ENCODE data around the gene LMF1.

LMF1 gene

DNA sequence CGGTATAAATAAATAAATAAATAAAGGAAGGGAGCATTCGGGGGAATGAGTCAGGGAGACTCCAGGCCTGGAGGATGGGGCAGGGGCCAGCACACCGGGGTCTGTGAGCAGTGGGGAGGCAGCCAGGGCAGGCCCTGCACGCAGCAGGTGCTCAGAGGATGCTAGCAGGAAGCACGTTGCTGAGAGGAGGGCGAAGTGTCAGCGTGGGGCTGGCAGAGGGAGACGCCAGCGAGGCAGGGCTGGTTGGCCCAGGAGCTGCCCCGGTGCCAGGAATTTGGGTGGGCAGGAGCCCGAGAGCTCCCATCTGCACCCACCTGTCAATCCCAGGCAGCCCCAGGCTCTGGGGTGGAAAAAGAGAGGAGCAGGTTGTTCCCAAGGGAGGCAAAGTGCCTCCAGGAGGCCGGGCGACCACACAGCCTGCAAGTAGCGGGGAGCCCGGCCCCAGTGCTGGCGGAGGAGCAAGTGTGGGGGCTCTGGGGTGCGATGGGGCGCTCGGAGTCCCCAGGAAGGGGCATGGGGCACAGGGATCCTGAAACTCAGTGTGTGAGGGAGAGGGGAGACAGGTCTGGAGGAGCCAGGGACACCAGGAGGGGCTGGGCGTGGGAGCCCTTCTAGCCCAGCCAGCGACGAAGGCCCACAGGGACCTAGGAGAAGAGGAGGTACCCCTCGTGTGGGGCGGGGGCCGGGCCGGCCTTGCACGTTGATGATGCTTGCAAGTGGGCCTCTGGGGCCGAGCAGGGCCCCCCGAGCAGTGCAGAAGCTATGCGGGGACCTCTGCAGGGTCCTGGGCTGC, 38.8 kb upstream of the LMF1 start:
- Histone ChIP-seq H4K20me1 (ENCODE audit: low read depth, low read length) (no peaks in the 10 kb centered on the region), H3F3A (ENCODE audit: insufficient read depth) (no peaks in the 10 kb centered on the region), H2AFZ (ENCODE audit: low read depth, low read length, severe bottlenecking) (no peak overlapping the region), H3K4me3 (ENCODE audit: insufficient read depth, low read length, poor library complexity, severe bottlenecking) (no peak overlapping the region), H3K27me3 (ENCODE audit: low read length) (no peaks in the 10 kb centered on the region), H3K79me2 (ENCODE audit: insufficient read depth, low read length) (no peaks in the 10 kb centered on the region), H3K4me2 (ENCODE audit: low read depth, low read length, poor library complexity, severe bottlenecking) (no peak overlapping the region), H3K9ac (ENCODE audit: low read length) (no peak overlapping the region), H3K36me3 (ENCODE audit: low read length) (no peaks in the 10 kb centered on the region), H3K9me2 (replicated peaks; ENCODE audit: insufficient read depth, low read length) (no peaks in the 10 kb centered on the region), H3K9me3 (ENCODE audit: insufficient read depth, low read length) (no peaks in the 10 kb centered on the region), H3K27ac (ENCODE audit: low read depth, low read length) (no peak overlapping the region)
- TF ChIP-seq EZH2phosphoT487 (conservative IDR thresholded peaks at IDR 0.05; ENCODE audit: low read length), result no peak
- TF ChIP-seq, protein P1, sequence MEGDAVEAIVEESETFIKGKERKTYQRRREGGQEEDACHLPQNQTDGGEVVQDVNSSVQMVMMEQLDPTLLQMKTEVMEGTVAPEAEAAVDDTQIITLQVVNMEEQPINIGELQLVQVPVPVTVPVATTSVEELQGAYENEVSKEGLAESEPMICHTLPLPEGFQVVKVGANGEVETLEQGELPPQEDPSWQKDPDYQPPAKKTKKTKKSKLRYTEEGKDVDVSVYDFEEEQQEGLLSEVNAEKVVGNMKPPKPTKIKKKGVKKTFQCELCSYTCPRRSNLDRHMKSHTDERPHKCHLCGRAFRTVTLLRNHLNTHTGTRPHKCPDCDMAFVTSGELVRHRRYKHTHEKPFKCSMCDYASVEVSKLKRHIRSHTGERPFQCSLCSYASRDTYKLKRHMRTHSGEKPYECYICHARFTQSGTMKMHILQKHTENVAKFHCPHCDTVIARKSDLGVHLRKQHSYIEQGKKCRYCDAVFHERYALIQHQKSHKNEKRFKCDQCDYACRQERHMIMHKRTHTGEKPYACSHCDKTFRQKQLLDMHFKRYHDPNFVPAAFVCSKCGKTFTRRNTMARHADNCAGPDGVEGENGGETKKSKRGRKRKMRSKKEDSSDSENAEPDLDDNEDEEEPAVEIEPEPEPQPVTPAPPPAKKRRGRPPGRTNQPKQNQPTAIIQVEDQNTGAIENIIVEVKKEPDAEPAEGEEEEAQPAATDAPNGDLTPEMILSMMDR (IDR thresholded peaks at IDR 0.05; ENCODE audit: insufficient read depth, low read length, poor library complexity, severe bottlenecking), result no peak

DNA sequence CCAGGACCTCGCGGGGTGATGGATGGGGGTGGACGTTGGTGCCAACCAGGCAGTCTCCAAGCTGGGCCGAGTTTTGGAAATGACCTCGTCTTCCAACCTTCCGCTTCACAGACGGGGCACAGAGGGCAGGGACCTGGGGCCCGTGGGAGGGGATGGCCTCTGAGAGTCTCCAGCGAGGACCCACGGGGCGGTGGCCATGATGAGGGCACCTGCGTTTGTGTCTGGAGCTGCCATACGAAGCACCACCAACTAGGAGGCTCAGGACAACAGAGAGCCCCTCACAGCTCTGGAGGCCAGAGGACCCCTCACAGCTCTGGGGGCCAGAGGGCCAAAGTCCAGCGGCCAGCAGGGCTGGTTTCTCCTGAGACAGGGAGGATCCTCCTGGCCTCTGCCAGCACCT, 37.3 kb upstream of the LMF1 start:
- Histone ChIP-seq H3K9me2 (replicated peaks; ENCODE audit: insufficient read depth, low read length) (no peaks in the 10 kb centered on the region), H2AFZ (ENCODE audit: low read depth, low read length, severe bottlenecking) (no peak overlapping the region), H3K9me3 (ENCODE audit: insufficient read depth, low read length) (no peaks in the 10 kb centered on the region), H3K27ac (ENCODE audit: low read depth, low read length) (no peak overlapping the region), H3K27me3 (ENCODE audit: low read length) (no peaks in the 10 kb centered on the region), H3K4me2 (ENCODE audit: low read depth, low read length, poor library complexity, severe bottlenecking) (no peak overlapping the region), H3K79me2 (ENCODE audit: insufficient read depth, low read length) (no peaks in the 10 kb centered on the region), H3K9ac (ENCODE audit: low read length) (no peak overlapping the region), H3F3A (ENCODE audit: insufficient read depth) (no peaks in the 10 kb centered on the region), H4K20me1 (ENCODE audit: low read depth, low read length) (no peaks in the 10 kb centered on the region), H3K36me3 (ENCODE audit: low read length) (no peaks in the 10 kb centered on the region), H3K4me3 (ENCODE audit: insufficient read depth, low read length, poor library complexity, severe bottlenecking) (no peak overlapping the region)
- TF ChIP-seq, protein P1 (IDR thresholded peaks at IDR 0.05; ENCODE audit: insufficient read depth, low read length, poor library complexity, severe bottlenecking), result no peak
- TF ChIP-seq EZH2phosphoT487 (conservative IDR thresholded peaks at IDR 0.05; ENCODE audit: low read length), result no peak

DNA sequence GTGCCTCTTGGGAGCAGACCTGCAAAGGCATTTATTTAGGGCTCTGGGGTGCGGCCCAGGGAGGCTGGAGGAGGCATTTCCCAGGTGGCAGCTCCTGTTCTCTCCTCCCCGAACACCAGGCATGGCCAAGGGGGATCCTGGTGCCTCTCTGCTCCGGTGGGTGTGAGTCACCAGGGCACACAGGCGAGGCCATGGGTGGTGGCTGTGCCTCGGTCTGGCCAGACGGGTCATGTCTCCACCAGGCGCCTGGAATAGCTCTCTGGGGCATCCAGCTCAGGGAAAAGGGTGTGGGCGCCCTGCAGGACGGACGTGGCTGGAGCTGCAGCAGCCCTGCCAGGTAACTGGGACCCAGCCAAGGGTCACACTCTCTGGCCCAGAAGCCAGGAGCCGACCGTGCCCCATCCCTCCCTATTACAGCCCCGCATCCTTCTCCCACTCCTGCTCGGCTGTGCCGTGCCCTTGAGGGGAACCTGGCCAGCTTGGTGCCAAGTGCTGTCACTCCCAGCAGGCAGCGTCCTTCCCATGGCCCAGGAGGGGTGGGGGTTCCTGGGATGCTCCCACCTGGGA, 36.6 kb upstream of the LMF1 start:
- Histone ChIP-seq H3K4me3 (ENCODE audit: insufficient read depth, low read length, poor library complexity, severe bottlenecking) (no peak overlapping the region), H3K9me3 (ENCODE audit: insufficient read depth, low read length) (no peaks in the 10 kb centered on the region), H3K79me2 (ENCODE audit: insufficient read depth, low read length) (no peaks in the 10 kb centered on the region), H3K9ac (ENCODE audit: low read length) (no peak overlapping the region), H3K27me3 (ENCODE audit: low read length) (no peaks in the 10 kb centered on the region), H3K36me3 (ENCODE audit: low read length) (no peaks in the 10 kb centered on the region), H3K27ac (ENCODE audit: low read depth, low read length) (no peak overlapping the region), H3K4me2 (ENCODE audit: low read depth, low read length, poor library complexity, severe bottlenecking) (no peak overlapping the region), H4K20me1 (ENCODE audit: low read depth, low read length) (no peaks in the 10 kb centered on the region), H3K9me2 (replicated peaks; ENCODE audit: insufficient read depth, low read length) (no peaks in the 10 kb centered on the region), H2AFZ (ENCODE audit: low read depth, low read length, severe bottlenecking) (no peak overlapping the region), H3F3A (ENCODE audit: insufficient read depth) (no peaks in the 10 kb centered on the region)
- TF ChIP-seq, protein P1 (IDR thresholded peaks at IDR 0.05; ENCODE audit: insufficient read depth, low read length, poor library complexity, severe bottlenecking), result no peak
- TF ChIP-seq EZH2phosphoT487 (conservative IDR thresholded peaks at IDR 0.05; ENCODE audit: low read length), result no peak

Data from SU-DHL-6 (cell line).